Ovary (tissue), 9 donors: ENCODE measurements around the gene EEF1AKMT3. TPM values are rescaled to one million over a fixed set of nuclear protein-coding genes. Genes with fewer than 3 reads are reported as not detected.
A peak's percentile ranks its signal among the peaks of the same experiment; 100 is the strongest.

Source experiments
- DNase-seq, 5 donors: peaks; one replicate each; pipeline ENCODE4 v3.0.0-alpha.2; 2019 to 2020
- H3K27ac ChIP-seq, 2 donors: fragments of 200-600 bp; one replicate each; pipeline versions ENCODE4 v1.5.1 to v1.8.0; 2019 to 2022
- H3K27me3 ChIP-seq: fragments of 200-600 bp; one replicate; pipeline ENCODE4 v1.8.0; 2022
- H3K36me3 ChIP-seq: fragments of 200-600 bp; sonication (generic); one replicate; pipeline ENCODE4 v1.5.1; 2019
- H3K4me1 ChIP-seq: one replicate; pipeline ENCODE4 v1.8.1; 2013; ENCODE audit warnings: mild to moderate bottlenecking, moderate library complexity; ENCODE audit not compliant: insufficient read depth
- H3K4me3 ChIP-seq: fragments of 200-600 bp; sonication (generic); one replicate; pipeline ENCODE4 v1.5.1; 2017
- H3K9me3 ChIP-seq, 2 donors: fragments of 200-600 bp in 1 of 2; sonication (generic) in 1 of 2; one replicate each; pipeline versions ENCODE4 v1.5.1 to v1.8.1; 2013 to 2019; ENCODE audit warnings: mild to moderate bottlenecking in 1 of 2, moderate library complexity in 1 of 2
- EP300 ChIP-seq: sonication (generic); formaldehyde crosslinking; IDR thresholded peaks from one replicate; pipeline ENCODE4 v1.6.1; 2017; ENCODE audit warnings: antibody characterized with exemption
- POLR2A ChIP-seq: fragments of 450-650 bp; IDR thresholded peaks from one replicate; pipeline ENCODE4 v1.6.1; 2017; ENCODE audit warnings: antibody characterized with exemption, mild to moderate bottlenecking, moderate library complexity
- WGBS, 3 donors: extraction: QIAGEN DNeasy Blood & Tissue Kit in 1 of 3; methylation state at CpG; one replicate each; pipeline versions ENCODE4 v1.1.5 to v1.1.7; 2013 to 2017; 5-methylcytosine and 5-hydroxymethylcytosine counted together
- intact Hi-C, 4 donors: fragments of 100-400 bp; cut with DNase I; formaldehyde crosslinking; loops; one replicate each; pipeline versions ENCODE4 v1.11.0 to v1.15.1; 2022 to 2023
- polyA plus RNA-seq, 2 donors: library from polyadenylated mRNA; stranded (reverse); fragments of 200-250 nt in 1 of 2; fragments of 350-450 nt in 1 of 2; fragmentation: Illumina TruSeq in 1 of 2; extraction: RNeasy Lipid Tissue Mini Kit (QIAGEN cat#74804) in 1 of 2; gene quantifications; one replicate each; pipeline ENCODE4 v1.2.3, GENCODE V29; 2013 to 2014
- total RNA-seq, 7 donors: library from RNA; depleted of rRNA in 2 of 7; stranded (reverse); fragments of >200 nt in 2 of 7; fragmentation: NEBNext Ultra II Directional in 3 of 7; extraction: Animal tissue kit (Norgen Biotek cat#: 25700) in 3 of 7; gene quantifications; one replicate each; pipeline versions ENCODE4 v1.1.0 to v1.2.4, GENCODE V29; 2016 to 2023
- TF ChIP-seq, protein P1 (sequence below), 3 donors: fragments of 450-650 bp in 2 of 3; fragments of 200-600 bp in 1 of 3; IDR thresholded peaks; one replicate each; pipeline versions ENCODE4 v1.5.1 to v1.8.0; 2016 to 2022; ENCODE audit warnings: antibody characterized with exemption in 3 of 3, mild to moderate bottlenecking in 1 of 3
- donor health status: DM: no; HTN: no; CAD: no; lungs with moderate emphysema.
- donor health status: DM: no; HTN: no; CAD: no.
- donor health status: Bipolar disorder and iron deficiency.
- donor health status: DM: yes; HTN: yes; CAD: no.
- donor health status: DM: no; HTN: no; CAD: no.
- donor health status: DM: yes; HTN: yes; CAD: no.

Gene EEF1AKMT3
- total and polyA plus RNA-seq, 9 donors, result 10.4 to 18.0 (median 15.0) TPM

DNA sequence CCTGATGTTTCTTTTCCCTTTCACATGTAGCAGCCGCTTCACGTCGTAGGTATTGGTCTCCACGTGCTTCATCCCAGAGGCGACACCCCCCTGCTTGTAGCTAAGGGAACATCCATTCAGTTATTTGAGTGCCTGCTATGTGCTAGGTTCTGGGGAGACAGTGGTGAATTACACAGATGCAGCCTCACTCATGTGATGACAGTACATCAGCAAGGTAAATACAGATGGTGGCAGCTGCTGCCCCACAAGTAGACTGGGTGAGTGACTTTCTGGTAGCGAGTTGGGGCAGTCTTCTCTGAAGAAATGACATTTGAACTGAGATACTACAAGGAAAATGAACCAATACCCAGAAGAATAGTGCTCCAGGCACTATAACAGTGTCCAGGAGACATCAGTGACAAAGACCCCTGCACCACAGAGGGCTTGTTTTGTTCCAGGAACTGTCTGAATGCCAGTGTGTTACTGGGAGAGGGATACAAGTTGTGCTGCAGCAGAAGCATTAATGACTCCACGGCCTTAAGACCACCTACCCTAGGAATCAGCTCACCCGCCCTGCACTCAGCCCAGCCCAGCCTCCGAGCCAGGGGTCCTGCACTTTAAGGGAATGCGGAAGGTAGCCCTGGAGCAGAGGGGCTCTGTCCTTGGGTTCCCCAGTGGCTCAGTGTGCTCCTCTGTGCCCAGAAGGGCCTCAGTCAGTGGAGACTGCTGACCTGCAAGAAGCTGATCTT, 38.8 kb downstream of the EEF1AKMT3 start:
- H3K4me3 ChIP-seq, result no peak overlapping the region
- WGBS, 3 donors, result 85 to 88% (median 86%) methylated on average over 10 of the region's 10 CpGs
- TF ChIP-seq, protein P1, sequence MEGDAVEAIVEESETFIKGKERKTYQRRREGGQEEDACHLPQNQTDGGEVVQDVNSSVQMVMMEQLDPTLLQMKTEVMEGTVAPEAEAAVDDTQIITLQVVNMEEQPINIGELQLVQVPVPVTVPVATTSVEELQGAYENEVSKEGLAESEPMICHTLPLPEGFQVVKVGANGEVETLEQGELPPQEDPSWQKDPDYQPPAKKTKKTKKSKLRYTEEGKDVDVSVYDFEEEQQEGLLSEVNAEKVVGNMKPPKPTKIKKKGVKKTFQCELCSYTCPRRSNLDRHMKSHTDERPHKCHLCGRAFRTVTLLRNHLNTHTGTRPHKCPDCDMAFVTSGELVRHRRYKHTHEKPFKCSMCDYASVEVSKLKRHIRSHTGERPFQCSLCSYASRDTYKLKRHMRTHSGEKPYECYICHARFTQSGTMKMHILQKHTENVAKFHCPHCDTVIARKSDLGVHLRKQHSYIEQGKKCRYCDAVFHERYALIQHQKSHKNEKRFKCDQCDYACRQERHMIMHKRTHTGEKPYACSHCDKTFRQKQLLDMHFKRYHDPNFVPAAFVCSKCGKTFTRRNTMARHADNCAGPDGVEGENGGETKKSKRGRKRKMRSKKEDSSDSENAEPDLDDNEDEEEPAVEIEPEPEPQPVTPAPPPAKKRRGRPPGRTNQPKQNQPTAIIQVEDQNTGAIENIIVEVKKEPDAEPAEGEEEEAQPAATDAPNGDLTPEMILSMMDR (IDR thresholded peaks at IDR 0.05), result no peak
- no peak for TF ChIP-seq POLR2A
- TF ChIP-seq EP300, result no peak
- no peaks in the 10 kb centered on the region for H3K9me3 ChIP-seq
- H3K27me3 ChIP-seq, result no peaks in the 10 kb centered on the region
- H3K36me3 ChIP-seq, result no peaks in the 10 kb centered on the region
- no peak for DNase-seq
- intact Hi-C loops, result no loop called here
- H3K4me1 ChIP-seq, result peaks cover 13% of the 10 kb centered on the region
- no peak overlapping the region for H3K27ac ChIP-seq

GRCh38 chr12:57813111-57813970, 40.9 kb downstream of the EEF1AKMT3 start:
- WGBS, 3 donors, result 65 to 71% (median 68%) methylated on average over 14 of the region's 14 CpGs
- Histone ChIP-seq H3K4me3 (no peak overlapping the region), H3K9me3 (no peaks in the 10 kb centered on the region), H3K4me1 (peaks cover 17% of the 10 kb centered on the region), H3K27me3 (no peaks in the 10 kb centered on the region), H3K36me3 (no peaks in the 10 kb centered on the region), H3K27ac (no peak overlapping the region)
- DNase-seq, result no peak
- intact Hi-C loops, result no loop called here
- TF ChIP-seq, protein P1 (IDR thresholded peaks at IDR 0.05), result no peak
- no peak for TF ChIP-seq POLR2A
- no peak for TF ChIP-seq EP300

GRCh38 chr12:57813971-57814772, 41.8 kb downstream of the EEF1AKMT3 start:
- DNase-seq, result peak in 4 of 5 donors; percentile 51 to 83 (median 64)
- H3K27me3 ChIP-seq, result no peaks in the 10 kb centered on the region
- peak overlapping the region in 1 of 2 donors; percentile 12 for H3K27ac ChIP-seq
- 28 to 33% (median 29%) methylated on average over 17 of the region's 17 CpGs for WGBS, 3 donors
- H3K36me3 ChIP-seq, result no peaks in the 10 kb centered on the region
- peaks cover 17% of the 10 kb centered on the region for H3K4me1 ChIP-seq
- no peak overlapping the region for H3K4me3 ChIP-seq
- no peak for TF ChIP-seq POLR2A
- TF ChIP-seq, protein P1 (IDR thresholded peaks at IDR 0.05), result no peak
- no peak for TF ChIP-seq EP300
- intact Hi-C loops, result no loop called here
- H3K9me3 ChIP-seq, result no peaks in the 10 kb centered on the region
